ENCODE data around the gene ITLN2.
"Not testable (repeated sequence)": the region's sequence is repeated elsewhere in the genome, so short reads cannot be mapped to it uniquely, and the experiment has no call there.

The ITLN2 gene

DNA sequence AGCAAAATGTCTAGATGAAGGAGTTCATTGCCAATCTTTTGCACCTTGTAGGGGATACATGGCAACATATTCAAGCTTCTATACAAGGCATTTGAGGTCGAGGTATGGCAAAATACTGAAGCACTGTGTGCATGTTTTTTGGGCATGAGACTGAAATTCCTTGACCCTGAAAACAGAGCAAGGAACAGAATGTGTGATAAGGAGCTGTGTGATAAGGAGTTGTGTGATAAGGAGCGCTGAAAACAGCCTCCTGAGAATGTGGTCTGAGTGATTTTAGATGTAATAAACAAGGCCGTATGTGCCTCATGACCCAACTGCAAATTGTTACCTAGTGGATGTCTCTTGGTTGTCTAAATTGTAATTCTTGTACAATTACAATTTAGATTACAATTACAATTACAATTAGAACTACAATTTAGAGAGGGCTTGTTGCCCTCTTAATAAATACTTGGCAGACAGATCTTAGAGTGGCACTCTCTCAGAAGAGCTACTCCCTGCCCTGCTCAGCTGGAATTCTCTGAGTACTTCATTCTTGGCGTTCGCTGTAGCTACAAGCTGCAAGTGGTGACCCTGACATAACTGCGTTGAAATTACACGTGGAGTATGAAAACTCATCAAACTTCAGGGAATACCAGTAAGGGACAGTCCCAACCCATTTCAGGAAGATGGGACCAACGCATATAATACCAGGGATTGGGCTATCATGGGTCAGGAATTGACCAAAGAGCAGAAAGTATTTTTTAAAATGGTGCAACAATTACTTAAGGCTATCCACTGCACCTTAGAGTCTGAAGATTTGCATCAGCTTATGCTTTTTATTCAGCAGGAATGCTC is 49.6 kb downstream of the ITLN2 start:
- DNase-seq: no peak

DNA sequence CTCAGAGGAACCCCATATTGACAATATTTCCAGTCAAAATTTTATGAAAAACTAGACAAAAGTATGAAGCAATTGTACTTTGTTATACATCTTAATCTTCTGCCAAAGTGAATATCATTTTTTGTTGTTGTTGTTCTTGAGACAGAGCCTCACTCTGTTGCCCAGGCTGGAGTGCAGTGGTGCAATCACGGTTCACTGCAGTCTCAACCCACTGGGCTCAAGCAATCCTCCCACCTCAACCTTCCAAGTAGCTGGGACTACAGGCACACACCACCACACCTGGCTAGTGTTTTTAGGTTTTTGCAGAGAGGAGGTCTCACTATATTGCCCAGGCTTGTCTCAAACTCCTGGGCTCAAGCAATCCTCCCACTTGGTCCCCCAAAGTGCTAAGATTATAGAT is 52.4 kb downstream of the ITLN2 start:
- DNase-seq: not testable (repeated sequence)

DNA sequence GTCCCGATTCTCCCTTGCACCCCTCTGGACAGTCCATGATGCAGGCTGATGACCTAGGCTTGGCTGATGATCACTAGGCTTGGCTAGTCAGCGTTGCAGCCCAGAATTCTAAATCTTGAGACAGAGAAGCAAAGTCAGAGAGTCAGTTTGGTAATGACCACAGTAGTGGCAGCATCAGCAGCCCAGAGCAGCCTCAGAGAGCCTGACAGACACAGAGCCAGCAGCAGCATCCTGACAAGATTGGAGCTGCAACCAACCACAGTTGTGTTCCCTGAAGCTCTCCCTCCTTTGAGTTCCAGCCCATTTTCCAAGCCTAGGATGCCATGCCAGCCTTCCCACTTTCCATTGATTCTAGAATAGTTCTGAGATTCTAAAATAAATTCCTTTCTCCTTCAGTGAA is 52.8 kb downstream of the ITLN2 start:
- no peak for DNase-seq

DNA sequence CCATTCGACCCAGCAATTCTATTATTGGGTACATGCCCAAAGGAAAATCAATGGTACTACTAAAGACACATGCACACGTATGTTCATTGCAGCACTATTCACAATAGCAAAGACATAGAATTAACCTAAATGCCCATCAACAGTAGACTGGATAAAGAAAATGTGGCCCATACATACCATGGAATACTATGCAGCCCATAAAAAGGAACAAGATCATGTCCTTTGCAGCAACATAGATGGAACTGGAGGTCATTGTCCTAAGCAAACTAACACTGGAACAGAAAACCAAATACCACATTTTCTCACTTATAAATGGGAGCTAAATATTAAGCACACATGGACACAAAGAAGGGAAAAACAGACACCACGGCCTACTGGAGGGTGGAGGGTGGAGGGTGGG is 53.9 kb downstream of the ITLN2 start:
- DNase-seq: not testable (repeated sequence)
